GM19239 (cell line): ENCODE data around the gene E2F1.

Source experiments
- DNase-seq: peaks from one replicate; pipeline ENCODE4 v3.0.0; 2011; ENCODE audit warnings: low spot score; ENCODE audit not compliant: insufficient read length
- FAIRE-seq: peaks from 2 replicates; lab custom pipeline; 2011; peaks lifted over from hg19 to GRCh38; lab: Jason Lieb, UNC

Gene E2F1

GRCh38 chr20:33660685-33661058 is 25.5 kb downstream of the E2F1 start:
- FAIRE-seq = no peak
- no peak for DNase-seq

GRCh38 chr20:33660035-33660684 is 26.0 kb downstream of the E2F1 start:
- FAIRE-seq (no peak), DNase-seq (no peak)

GRCh38 chr20:33659341-33660034 is 26.7 kb downstream of the E2F1 start:
- DNase-seq (no peak), FAIRE-seq (no peak)

- no peak for FAIRE-seq
- DNase-seq = no peak
Observed at GRCh38 chr20:33658929-33659328, 27.3 kb downstream of the E2F1 start.

GRCh38 chr20:33658510-33658909 is 27.7 kb downstream of the E2F1 start:
- FAIRE-seq (no peak), DNase-seq (no peak)

GRCh38 chr20:33657704-33658095 is 28.5 kb downstream of the E2F1 start:
- no peak for FAIRE-seq
- DNase-seq = no peak

- FAIRE-seq (no peak), DNase-seq (no peak)
Observed at GRCh38 chr20:33656783-33657703, 29.1 kb downstream of the E2F1 start.

GRCh38 chr20:33656010-33656782 is 30.0 kb downstream of the E2F1 start:
- no peak for DNase-seq
- no peak for FAIRE-seq

- DNase-seq (no peak), FAIRE-seq (no peak)
Observed at GRCh38 chr20:33655164-33655563, 31.0 kb downstream of the E2F1 start.

- DNase-seq (no peak), FAIRE-seq (no peak)
Observed at GRCh38 chr20:33654680-33655161, 31.5 kb downstream of the E2F1 start.

GRCh38 chr20:33653900-33654596 is 32.1 kb downstream of the E2F1 start:
- DNase-seq (no peak), FAIRE-seq (no peak)

- FAIRE-seq (peak; percentile 85), DNase-seq (peak; percentile 75)
Observed at GRCh38 chr20:33653218-33653899, 32.8 kb downstream of the E2F1 start.

GRCh38 chr20:33651562-33652048 is 34.6 kb downstream of the E2F1 start:
- DNase-seq = no peak
- FAIRE-seq = no peak

GRCh38 chr20:33650753-33651561 is 35.2 kb downstream of the E2F1 start:
- no peak for FAIRE-seq
- no peak for DNase-seq

- DNase-seq (no peak), FAIRE-seq (no peak)
Observed at GRCh38 chr20:33650111-33650752, 36.0 kb downstream of the E2F1 start.

GRCh38 chr20:33649201-33649681 is 36.9 kb downstream of the E2F1 start:
- FAIRE-seq (no peak), DNase-seq (no peak)

- no peak for FAIRE-seq
- no peak for DNase-seq
Observed at GRCh38 chr20:33648396-33649004, 37.7 kb downstream of the E2F1 start.
